HG03060 (cell line): ENCODE measurements around the gene STUB1.
"Not testable (repeated sequence)": the region's sequence is repeated elsewhere in the genome, so short reads cannot be mapped to it uniquely, and the experiment has no call there.

Experiments
- ATAC-seq: cut with Tn5 transposase; IDR thresholded peaks from one replicate; pipeline ENCODE4 v1.9.1; 2021; ENCODE audit warnings: low read depth, moderate number of reproducible peaks; ENCODE audit not compliant: unreplicated experiment

STUB1 gene

DNA sequence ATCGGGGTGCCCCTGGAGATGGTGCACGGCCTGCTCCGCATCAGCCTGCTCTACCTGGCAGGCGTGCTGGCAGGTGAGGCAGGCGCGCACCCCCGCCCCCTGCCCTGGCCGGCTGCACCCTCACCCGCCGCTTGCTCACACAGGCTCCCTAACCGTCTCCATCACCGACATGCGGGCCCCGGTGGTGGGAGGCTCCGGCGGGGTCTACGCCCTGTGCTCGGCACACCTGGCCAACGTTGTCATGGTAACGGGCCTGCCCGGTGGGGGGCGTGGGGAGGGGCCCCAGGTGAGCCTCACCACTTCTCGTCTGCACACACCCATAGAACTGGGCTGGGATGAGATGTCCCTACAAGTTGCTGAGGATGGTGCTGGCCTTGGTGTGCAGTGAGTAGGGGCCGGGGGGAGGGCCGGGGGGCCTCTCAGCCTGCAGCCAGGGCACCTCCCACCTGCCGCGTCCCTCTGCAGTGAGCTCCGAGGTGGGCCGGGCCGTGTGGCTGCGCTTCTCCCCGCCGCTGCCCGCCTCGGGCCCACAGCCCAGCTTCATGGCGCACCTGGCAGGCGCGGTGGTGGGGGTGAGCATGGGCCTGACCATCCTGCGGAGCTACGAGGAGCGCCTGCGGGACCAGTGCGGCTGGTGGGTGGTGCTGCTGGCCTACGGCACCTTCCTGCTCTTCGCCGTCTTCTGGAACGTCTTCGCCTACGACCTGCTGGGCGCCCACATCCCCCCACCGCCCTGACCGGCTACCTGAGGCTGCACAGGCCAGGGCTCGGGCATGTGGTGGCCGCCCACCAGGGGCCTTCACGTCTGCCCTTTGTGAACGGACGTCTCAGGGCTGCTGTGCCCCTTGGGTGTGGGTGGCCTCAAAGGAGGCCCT lies 2.7 kb upstream of the STUB1 start:
- ATAC-seq = no peak

DNA sequence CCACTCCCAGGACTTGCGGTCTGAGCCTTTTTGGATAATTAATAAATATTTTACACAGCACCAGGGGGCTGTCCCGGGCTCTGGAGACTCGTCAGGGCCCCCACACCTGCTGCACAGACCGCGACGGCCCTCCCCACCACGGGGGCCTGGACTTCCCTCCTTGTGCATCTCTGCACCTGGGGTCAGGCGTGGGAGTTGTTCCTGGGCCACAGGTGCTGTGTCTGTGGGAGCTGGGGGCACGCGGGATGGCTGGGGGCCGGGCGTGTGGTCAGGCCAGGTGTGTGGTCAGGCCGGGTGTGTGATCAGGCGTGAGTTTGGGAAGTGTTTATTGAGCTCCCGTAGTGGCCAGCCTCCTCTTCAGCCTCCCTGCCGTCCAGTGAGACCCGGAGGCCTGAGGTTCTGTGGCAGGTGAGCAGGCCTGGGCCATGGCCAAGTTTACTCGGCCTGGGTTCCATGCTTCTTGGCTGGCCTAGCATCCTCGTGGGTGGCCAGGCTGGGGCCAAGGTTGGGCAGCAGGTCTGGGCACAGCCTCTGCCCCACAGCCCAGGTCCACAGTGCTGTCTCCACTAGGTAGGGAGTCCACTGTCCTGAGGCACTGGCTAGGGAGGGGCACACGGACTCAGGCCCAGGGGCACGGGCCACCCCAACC lies 1.9 kb upstream of the STUB1 start:
- no peak for ATAC-seq

DNA sequence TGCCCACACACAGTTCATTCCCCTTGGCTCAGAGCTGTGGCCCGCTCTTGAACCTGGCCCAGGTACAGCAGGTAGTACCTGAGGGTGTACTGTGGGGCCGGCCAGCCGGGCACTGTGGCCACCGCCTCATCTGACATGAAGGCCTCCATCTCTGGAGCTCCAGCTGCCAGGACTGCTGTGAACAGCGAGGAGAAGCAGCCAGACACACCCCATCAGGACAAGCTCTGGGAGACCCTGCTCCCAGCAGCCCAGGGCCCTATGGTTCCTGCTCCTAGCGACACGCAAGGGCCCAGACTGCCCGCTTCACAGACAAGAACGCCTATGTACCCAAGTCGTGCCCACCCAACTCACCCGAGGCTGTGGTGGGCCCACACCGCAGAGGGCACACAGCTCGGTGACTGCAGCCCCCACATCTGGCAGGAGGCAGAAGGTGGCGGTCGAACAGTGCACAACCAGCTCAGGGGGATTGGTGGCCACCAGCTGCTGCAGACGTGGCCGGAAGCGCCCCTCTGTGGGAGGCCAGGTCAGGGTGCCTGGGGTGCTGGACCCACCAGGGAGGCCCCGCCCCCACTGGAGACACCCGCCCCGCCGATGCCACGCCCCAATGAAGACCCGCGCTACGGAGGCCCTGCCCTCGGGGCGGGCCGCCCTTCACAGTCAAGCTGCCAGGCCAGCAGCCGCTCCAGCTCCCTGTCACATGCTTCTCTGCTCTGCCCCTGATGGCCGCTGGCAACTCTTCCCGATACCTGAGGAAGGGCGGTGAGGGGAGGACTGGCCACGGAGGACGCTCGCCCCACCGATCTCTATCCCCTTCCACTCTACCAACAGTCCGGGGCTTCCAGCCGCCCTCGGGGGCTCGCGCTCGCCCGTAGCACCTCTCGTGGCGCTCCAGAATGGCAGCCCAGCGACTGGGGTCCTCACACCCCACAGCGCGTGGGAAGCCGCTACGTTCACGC lies 1.1 kb upstream of the STUB1 start:
- no peak for ATAC-seq

DNA sequence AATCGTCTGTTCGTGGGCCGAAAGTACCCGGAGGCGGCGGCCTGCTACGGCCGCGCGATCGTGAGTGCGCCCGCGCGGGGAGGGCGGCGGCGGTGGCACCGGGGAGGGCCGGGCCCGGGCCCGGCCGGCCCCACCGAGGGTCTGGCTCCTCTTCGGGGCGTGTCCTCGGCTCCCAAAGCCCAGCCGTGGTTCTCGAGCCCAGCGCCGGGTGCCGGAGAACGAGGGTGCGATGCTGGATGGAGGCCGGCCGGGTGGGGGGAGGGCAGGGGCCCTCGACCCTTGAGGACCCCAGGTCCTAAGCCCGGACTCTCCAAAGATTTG lies 375 bp downstream of the STUB1 start:
- ATAC-seq = no peak

DNA sequence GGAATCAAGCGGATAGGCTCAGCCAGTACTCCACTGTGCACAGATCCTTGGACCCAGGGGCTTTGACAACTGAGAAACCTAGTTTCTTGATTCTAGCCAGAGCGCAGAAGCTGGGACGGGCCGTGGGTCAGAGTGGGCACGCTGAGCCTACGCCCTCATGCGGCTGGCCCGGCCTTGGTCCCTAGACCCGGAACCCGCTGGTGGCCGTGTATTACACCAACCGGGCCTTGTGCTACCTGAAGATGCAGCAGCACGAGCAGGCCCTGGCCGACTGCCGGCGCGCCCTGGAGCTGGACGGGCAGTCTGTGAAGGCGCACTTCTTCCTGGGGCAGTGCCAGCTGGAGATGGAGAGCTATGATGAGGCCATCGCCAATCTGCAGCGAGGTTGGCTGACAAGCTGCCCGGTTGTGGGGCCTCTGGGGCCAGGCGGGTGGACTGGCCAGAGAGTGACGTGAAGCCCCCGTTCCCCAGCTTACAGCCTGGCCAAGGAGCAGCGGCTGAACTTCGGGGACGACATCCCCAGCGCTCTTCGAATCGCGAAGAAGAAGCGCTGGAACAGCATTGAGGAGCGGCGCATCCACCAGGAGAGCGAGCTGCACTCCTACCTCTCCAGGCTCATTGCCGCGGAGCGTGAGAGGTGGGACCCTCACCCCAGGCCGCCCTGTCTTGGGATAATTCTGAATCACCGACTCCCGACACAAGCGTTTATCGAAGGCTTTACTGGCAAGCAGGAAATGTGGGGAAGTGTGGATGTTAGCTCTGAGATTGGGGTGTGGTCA lies 946 bp downstream of the STUB1 start:
- ATAC-seq = no peak

DNA sequence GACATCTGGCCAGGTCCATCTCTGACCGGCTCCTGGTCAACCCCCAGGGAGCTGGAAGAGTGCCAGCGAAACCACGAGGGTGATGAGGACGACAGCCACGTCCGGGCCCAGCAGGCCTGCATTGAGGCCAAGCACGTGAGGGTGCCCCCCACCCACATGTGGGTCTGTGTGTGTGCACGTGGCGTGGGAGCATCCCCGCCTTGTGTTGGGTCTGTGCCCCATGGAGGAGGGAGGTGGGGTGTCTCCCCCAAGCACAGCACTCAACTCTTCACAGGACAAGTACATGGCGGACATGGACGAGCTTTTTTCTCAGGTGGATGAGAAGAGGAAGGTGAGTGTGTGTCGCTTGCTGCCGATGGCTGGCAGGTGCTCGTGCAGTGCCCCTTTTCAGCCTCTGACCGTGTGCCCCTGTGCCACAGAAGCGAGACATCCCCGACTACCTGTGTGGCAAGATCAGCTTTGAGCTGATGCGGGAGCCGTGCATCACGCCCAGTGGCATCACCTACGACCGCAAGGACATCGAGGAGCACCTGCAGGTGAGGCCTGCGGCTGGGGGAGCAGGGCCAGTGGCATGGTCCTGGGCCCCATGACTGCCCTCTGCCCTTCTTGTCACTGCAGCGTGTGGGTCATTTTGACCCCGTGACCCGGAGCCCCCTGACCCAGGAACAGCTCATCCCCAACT lies 1.7 kb downstream of the STUB1 start:
- no peak for ATAC-seq

DNA sequence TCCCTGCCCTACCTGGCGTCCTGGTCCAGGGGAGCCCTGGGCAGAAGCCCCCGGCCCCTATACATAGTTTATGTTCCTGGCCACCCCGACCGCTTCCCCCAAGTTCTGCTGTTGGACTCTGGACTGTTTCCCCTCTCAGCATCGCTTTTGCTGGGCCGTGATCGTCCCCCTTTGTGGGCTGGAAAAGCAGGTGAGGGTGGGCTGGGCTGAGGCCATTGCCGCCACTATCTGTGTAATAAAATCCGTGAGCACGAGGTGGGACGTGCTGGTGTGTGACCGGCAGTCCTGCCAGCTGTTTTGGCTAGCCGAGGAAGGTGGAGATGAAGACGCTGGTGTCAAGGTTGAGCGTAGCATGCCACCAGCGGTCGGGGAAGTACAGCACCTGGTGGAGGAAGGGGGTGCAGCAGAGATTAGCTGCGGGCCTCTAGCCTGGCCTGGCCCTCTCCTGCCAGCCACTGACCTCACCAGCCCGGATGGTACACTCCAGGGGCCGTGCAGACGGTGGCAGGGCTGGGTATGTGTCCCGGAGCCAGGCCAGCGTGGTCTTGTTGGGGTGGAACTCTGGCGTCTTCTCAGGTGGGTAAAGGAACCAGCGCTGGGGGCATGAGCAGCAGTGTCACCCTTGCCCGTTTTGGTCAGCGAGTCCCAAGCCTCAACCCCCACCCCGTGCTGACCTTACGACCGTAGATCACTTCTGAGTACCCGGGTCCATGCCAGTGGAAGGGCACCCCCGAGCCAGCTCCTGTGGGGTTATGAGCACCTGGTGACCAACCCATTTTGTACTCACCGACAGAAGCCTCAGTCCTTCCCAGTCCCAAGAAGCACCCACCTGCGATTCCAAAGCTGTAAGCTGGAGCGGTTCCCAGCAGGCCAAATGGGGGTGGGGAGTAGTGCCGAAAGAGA lies 2.5 kb downstream of the STUB1 start:
- no peak for ATAC-seq

DNA sequence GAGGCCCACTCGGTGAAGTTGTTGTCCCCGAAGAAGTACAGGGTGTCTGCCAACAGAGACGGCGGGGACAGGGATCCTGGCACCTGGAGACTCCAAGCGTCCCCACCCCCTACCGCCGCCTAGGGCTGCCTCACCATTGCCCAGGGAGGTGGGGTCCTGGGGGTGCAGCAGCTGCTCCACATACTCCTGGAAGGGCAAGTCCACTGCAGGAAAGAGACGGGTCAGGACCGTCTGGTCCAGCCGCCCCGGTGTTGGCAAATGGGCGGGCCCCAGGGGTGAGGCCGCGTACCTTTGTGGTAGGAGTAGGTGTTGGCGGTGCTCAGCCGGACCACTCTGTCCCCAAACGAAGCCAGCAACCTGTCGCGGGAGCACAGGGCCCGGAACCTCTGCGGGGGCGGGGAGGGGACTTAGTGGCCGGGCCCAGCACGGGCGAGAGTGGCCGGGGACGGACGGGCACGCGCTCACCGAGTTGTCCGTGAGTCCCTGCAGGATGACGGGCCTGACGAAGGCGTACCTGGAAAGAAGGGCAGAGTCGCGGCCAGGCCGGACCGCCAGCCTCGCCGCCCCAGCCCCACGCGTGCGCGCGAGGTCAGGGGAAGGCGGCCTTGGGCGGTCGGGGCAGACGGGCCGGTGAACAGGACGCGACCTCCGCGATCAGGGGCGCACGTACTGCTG lies 3.3 kb downstream of the STUB1 start:
- no peak for ATAC-seq

DNA sequence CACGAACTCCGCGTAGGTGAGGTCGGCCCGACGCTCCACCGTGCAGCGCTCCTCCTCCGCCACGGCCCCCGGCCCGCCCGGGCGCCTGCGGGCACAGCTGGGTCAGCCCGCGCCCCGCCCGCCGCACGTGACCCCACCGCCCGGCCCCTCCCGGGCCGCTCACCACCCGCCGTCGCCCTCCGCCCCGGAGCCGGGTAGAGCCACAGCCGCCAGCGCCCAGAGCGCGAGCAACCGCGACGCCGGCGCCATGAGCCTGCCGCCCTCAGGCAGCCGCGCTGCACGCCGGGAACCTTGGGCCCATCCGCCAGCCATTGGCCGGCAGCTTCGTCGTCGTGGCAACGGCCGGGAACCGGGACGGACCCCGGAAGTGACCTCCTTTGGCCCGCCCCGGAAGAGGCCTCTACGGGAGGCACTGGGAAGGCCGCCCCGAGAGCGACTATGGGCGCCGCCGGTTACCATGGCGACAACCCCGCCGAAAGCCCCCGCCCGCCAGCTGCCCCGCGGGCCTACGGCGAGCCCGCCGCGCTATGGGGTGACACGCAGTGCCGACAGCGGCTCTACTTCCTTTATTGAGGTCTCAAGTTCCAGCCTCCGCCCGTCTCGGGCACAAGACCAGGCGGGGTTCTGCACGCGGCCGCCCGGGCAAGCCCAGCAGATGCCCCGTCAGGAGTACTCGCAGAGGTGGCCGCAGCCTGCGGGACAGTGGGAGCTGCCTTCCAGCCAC lies 4.0 kb downstream of the STUB1 start, which contains the start of gene JMJD8:
JMJD8 (minus strand) TSS at position 264 of the 724 bp plus-strand sequence; CDS start at position 249, 15 bp downstream.
- no peak for ATAC-seq

DNA sequence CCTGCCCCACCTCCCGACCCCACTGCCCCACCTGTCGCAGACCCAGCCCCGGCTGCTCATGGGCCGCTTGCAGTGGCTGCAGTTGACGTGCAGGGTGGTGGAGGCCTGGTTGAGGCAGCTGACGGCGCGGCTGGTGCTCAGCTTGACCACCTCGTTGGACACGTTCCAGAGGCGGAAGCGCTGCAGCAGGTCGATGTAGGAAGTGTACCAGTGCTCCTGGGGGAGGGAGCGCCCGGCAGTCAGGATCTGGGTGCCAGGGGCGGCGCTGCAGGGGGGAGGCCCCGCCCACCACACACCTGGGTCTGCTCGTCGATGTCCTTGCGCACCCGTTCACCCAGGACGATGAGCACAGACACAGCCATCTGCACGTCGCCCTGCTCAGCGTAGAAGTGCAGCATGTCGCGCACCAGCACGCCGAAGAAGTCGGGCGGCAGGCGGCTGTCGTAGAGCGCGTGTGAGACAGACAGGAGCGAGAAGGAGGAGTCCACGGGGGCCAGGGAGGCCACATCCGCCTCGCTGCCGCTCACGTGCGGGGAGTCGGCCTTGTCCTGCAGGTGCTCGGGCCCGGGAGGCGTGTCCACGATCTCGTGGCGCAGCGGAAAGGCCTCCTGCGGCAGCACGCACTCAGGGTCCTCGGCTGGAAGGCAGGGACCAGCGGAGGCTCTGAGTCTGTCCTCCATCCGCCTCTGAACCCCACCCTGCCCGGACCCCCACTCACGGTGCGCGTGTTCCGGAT lies 4.9 kb downstream of the STUB1 start:
- no peak for ATAC-seq

DNA sequence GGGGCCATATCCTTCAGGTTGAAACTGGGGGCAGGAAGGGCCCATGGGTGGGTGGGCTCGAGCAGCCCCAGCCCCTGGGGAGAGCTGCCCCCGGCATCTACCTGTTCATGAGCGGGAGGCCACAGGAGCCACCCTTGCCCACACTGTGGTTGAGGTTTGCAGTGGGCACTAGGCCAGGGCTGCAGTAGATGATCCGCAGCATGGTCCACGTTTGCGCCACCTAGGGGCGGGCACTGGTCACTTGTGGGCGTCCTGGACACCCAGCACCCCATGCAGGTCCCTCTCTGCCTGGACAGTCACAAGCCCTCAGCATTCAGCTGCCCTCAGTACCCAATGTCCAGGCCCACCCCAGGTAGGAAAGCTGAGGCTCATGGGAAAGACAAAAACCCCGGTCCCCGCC lies 5.8 kb downstream of the STUB1 start:
- ATAC-seq = no peak

DNA sequence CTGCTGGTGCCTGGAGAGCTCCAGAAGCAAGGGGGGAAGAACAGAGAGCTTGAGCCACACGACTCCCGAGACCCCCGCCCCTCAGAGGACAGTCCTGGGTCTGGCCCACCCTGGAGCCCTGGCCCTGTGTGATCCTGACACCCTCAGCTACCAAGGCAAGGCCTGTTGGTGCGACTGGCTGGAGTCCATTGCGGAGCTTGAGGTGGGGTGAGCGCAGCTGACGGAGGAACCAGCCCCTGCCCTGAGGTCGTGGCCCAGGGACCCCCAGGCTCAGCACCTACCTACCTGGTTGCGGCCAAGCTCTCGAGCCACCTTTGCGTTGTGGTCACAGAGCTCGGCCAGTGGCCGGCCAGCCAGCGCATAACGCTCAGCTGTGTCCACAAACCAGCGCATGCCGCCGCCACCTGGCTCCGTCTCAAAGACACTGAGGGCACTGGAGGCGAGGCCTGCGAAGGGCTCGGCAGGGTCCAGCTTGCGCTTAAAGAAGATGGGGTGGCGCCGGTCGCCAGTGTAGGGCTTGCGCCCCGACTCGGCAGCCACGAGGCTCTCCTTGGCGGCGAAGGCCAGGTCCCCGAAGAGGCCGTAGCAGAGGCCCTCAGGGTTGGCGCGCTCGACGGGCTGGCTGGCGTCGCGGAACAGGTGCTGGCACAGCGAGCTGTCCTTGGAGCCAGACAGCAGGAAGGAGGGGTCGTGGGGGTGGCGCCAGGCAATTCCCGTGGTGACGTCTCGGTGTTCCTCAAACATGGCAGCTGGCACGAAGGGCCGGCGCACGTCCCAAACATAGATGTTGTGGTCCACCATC lies 6.5 kb downstream of the STUB1 start:
- ATAC-seq = no peak

DNA sequence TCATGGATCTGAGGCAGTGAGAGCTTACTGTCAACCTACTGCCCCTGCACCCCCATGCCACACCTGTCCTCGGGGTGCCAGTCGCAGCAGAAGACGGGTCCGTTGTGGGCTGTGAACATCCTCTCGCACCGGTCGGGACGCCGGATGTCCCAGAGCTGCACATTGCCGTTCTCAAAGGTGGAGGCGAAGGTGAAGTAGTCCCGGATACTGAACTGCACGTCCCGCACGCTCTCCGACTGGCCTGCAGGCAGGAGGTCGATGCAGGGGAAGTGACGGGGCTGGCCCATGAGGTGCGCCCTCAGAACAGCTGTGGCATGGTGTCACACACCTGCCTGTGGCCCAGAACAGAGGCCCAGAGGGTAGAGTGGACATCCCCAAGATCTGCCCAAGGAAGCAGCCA lies 7.3 kb downstream of the STUB1 start:
- no peak for ATAC-seq

DNA sequence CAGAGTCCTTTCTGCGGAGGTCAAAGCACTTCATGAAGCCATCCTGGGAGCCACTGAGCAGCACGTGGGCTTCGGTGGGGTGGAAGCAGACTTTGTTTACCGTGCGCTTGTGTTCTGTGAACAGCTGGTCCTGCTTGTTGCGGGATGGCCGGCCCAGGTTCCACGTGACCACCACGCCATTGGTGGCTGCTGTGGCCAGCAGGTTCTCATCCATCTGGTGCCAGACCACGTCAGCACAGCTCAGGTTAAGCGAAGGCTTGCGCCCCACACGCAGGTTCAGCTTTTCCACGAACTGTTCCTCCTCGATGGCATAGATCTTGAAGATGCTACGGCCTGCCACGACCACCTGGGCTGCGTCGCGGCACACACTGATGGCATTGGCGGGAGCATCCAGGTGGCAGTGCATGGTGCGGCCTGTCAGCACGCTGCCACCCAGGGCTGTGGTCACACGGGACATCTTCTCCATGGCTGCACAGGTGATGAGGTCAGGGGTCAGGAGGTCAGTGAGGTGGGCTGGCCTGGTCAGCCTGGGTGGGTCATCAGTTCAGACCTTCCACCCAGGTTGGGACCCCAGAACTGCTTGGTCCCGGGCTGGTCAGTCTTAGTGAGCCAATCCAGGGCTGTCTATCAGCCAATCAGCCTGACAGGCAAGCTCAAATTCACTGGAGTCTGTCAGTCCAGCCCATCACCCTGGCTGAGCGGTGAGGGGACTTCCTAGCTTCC lies 9.1 kb downstream of the STUB1 start:
- no peak for ATAC-seq

DNA sequence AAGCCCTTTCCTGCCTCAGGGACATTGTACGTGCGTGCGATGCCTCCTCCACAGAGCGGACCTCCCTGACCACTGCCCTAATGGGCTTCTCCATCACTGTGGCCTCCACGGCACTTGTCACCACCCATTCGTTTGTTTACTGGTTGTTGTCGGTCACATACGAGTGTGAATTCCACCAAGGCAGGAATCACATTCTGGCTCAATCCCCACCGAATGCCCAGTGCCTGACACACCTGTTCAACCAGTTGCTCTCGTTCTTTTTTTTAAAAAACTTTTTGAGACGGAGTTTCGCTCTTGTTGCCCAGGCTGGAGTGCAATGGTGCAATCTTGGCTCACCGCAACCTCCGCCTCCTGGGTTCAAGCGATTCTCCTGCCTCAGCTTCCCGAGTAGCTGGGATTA lies 11.0 kb downstream of the STUB1 start:
- not testable (repeated sequence) for ATAC-seq
